Adrenal gland (tissue), 12 donors: ENCODE data around the gene PTK7. TPM values are rescaled to one million over a fixed set of nuclear protein-coding genes. Genes with fewer than 3 reads are reported as not detected.

Experiments used
- DNase-seq, 7 donors: peaks; one replicate each; pipeline ENCODE4 v3.0.0-alpha.2; 2019 to 2020
- H3K27ac ChIP-seq, 5 donors: fragments of 200-600 bp; sonication (generic) in 4 of 5; 1 replicate in 3 of 5; 2 replicates in 2 of 5; pipeline versions ENCODE4 v1.5.1 to v1.8.0; 2016 to 2020; ENCODE audit warnings: mild to moderate bottlenecking in 1 of 5
- H3K27me3 ChIP-seq: fragments of 200-600 bp; 2 replicates; pipeline ENCODE4 v1.8.0; 2021
- H3K36me3 ChIP-seq, 2 donors: fragments of 200-600 bp; replicated peaks in 1 of 2; 1 replicate in 1 of 2; 2 replicates in 1 of 2; pipeline versions ENCODE4 v1.5.1 to v1.8.0; 2018 to 2022
- H3K4me1 ChIP-seq, 2 donors: fragments of 200-600 bp; replicated peaks in 1 of 2; 1 replicate in 1 of 2; 2 replicates in 1 of 2; pipeline versions ENCODE4 v1.5.1 to v1.8.0; 2018 to 2021
- H3K4me3 ChIP-seq, 4 donors: fragments of 200-600 bp; sonication (generic) in 3 of 4; one replicate each; pipeline ENCODE4 v1.5.1; 2016 to 2018
- H3K9me3 ChIP-seq, 3 donors: fragments of 200-600 bp; sonication (generic) in 1 of 3; replicated peaks in 1 of 3; 1 replicate in 2 of 3; 2 replicates in 1 of 3; pipeline versions ENCODE4 v1.5.1 to v1.8.0; 2016 to 2021
- POLR2A ChIP-seq, 2 donors: fragments of 450-650 bp; IDR thresholded peaks; one replicate each; pipeline ENCODE4 v1.6.1; 2017; ENCODE audit warnings: antibody characterized with exemption in 2 of 2, mild to moderate bottlenecking in 2 of 2, moderate library complexity in 1 of 2
- WGBS, 4 donors: extraction: QIAGEN DNeasy Blood & Tissue Kit in 2 of 4; methylation state at CpG; one replicate each; pipeline versions ENCODE4 v1.1.5 to v1.1.7; 2013 to 2017; 5-methylcytosine and 5-hydroxymethylcytosine counted together
- intact Hi-C, 2 donors: fragments of 100-400 bp; cut with DNase I; formaldehyde crosslinking; loops; one replicate each; pipeline versions ENCODE4 v1.14.1 to v1.15.0; 2022 to 2023
- polyA plus RNA-seq, 3 donors: library from polyadenylated mRNA; stranded (reverse); fragments of 200-250 nt in 2 of 3; fragments of 350-450 nt in 1 of 3; fragmentation: Illumina TruSeq in 1 of 3; extraction: RNeasy Lipid Tissue Mini Kit (QIAGEN cat#74804) in 1 of 3; gene quantifications; one replicate each; pipeline ENCODE4 v1.2.3, GENCODE V29; 2013 to 2014
- total RNA-seq, 9 donors: library from RNA; depleted of rRNA in 4 of 9; stranded (reverse); fragments of >200 nt in 4 of 9; fragments of 120-200 nt in 1 of 9; fragmentation: NEBNext Ultra II Directional in 1 of 9; extraction: Animal tissue kit (Norgen Biotek cat#: 25700) in 1 of 9; gene quantifications; one replicate each; pipeline versions ENCODE4 v1.1.0 to v1.2.4, GENCODE V29; 2013 to 2023
- TF ChIP-seq, protein P1 (sequence below), 6 experiments: fragments of 450-650 bp in 4 of 6; fragments of 200-600 bp in 2 of 6; sonication (generic) in 1 of 6; IDR thresholded peaks; 1 replicate in 5 of 6; 2 replicates in 1 of 6; pipeline versions ENCODE4 v1.5.1 to v1.8.0; 2016 to 2021; ENCODE audit warnings: antibody characterized with exemption in 6 of 6, mild to moderate bottlenecking in 2 of 6, moderate library complexity in 1 of 6
- donor health status: healthy with polysubstance abuse.
- donor health status: Bipolar disorder and iron deficiency.
- donor health status: DM: yes; HTN: yes; CAD: no.
- donor health status: DM: no; HTN: no; CAD: no.
- donor health status: DM: no; HTN: no; CAD: no.
- donor health status: DM: yes; HTN: yes; CAD: no.

The PTK7 gene
- total and polyA plus RNA-seq, 12 donors = 2.8 to 16.7 (median 8.2) TPM

DNA sequence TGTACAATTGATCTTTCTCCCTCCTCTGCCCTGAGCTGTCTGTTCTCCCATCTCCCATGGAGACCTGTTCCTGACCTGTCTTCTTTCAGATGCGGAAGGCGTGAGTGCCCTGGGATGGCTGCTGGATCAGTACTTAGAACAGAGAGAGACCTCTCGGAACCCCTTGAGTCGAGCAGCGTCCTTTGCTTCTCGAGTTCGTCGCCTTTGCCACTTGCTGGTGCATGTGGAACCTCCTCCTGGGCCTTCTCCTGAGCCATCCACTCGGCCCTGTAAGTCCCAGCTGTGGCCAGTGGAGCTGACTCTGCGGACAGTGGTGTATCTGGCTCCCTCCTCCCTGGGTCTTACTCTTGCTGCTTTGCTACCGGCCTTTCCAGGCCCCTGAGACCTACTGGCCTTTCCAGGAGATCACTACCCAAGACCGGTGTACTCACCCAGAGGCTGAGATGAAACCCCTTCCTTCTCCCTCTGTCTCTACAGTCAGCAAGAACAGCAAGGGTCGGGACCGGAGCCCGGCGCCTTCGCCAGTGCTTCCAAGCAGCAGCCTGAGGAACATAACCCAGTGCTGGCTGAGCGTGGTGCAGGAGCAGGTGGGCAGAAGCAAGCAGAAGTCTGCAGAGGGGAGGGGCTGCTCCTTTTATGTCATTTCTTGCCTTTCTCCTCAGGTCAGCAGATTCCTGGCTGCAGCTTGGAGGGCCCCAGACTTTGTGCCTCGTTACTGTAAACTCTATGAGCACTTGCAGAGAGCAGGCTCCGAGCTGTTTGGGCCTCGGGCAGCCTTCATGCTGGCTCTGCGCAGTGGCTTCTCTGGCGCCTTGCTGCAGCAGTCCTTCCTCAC lies 128.4 kb downstream of the PTK7 start:
- no peak overlapping the region for H3K27ac ChIP-seq
- intact Hi-C loops = no loop called here
- no peaks in the 10 kb centered on the region for H3K27me3 ChIP-seq
- no peak for DNase-seq
- H3K4me3 ChIP-seq = no peak overlapping the region
- H3K36me3 ChIP-seq = peaks cover 0 to 13% of the 10 kb centered on the region in 2 donors
- WGBS, 4 donors = 93 to 94% (median 94%) methylated on average over 22 to 23 of the region's 23 CpGs
- TF ChIP-seq, protein P1, sequence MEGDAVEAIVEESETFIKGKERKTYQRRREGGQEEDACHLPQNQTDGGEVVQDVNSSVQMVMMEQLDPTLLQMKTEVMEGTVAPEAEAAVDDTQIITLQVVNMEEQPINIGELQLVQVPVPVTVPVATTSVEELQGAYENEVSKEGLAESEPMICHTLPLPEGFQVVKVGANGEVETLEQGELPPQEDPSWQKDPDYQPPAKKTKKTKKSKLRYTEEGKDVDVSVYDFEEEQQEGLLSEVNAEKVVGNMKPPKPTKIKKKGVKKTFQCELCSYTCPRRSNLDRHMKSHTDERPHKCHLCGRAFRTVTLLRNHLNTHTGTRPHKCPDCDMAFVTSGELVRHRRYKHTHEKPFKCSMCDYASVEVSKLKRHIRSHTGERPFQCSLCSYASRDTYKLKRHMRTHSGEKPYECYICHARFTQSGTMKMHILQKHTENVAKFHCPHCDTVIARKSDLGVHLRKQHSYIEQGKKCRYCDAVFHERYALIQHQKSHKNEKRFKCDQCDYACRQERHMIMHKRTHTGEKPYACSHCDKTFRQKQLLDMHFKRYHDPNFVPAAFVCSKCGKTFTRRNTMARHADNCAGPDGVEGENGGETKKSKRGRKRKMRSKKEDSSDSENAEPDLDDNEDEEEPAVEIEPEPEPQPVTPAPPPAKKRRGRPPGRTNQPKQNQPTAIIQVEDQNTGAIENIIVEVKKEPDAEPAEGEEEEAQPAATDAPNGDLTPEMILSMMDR (IDR thresholded peaks at IDR 0.05) = no peak
- no peak for TF ChIP-seq POLR2A (IDR thresholded peaks at IDR 0.05)
- H3K9me3 ChIP-seq = no peaks in the 10 kb centered on the region
- no peaks in the 10 kb centered on the region for H3K4me1 ChIP-seq

DNA sequence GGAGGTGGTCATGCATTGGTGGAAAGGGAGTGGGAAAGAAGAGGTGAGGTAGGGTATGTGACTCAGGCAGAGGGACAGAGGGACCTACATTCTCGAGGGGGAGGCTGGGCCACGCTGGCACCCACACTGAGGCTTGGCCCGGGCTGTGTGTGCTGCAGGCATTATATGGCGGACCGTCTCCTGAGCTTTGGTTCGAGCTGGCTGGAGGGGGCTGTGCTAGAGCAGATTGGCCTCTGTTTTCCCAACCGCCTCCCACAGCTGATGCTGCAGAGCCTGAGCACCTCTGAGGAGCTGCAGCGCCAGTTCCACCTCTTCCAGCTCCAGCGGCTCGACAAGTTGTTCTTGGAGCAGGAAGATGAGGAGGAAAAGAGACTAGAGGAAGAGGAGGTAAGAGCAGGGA lies 129.7 kb downstream of the PTK7 start:
- intact Hi-C loops = no loop called here
- Histone ChIP-seq H3K27ac (no peak overlapping the region), H3K36me3 (peaks cover 0 to 8% of the 10 kb centered on the region in 2 donors), H3K4me1 (no peaks in the 10 kb centered on the region), H3K4me3 (no peak overlapping the region), H3K9me3 (no peaks in the 10 kb centered on the region), H3K27me3 (no peaks in the 10 kb centered on the region)
- no peak for DNase-seq
- WGBS, 4 donors = 94 to 98% (median 97%) methylated on average over 10 of the region's 10 CpGs
- TF ChIP-seq, protein P1 (IDR thresholded peaks at IDR 0.05) = no peak
- no peak for TF ChIP-seq POLR2A (IDR thresholded peaks at IDR 0.05)

DNA sequence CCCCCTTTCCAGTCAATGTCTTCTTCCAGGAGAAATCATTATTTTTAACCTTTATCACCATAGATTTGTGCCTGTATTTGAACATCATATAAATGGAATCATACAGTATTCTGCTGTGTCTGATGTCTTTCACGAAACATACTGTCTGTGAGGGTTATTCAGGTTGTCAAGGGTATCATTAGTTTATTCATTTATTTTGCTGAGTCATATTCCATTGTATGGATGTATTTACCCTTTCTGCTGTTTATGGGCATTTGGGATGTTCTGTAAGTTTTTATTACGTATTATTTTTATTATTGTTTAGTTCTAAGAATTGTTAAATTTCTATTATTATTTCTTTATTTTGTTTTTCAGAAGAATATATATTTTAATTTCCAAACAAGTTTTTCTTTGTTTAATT lies 131.2 kb downstream of the PTK7 start:
- Histone ChIP-seq H3K36me3 (peaks cover 0 to 8% of the 10 kb centered on the region in 2 donors), H3K27ac (no peak overlapping the region), H3K9me3 (no peaks in the 10 kb centered on the region), H3K4me3 (no peak overlapping the region), H3K4me1 (no peaks in the 10 kb centered on the region), H3K27me3 (no peaks in the 10 kb centered on the region)
- TF ChIP-seq POLR2A (IDR thresholded peaks at IDR 0.05) = no peak
- TF ChIP-seq, protein P1 (IDR thresholded peaks at IDR 0.05) = no peak
- no peak for DNase-seq
- intact Hi-C loops = no loop called here
- WGBS, 4 donors = 84 to 98% (median 92%) methylated on average over 2 of the region's 2 CpGs

Other genes starting within 250 kb of the PTK7 start
- gene RPL7L1, start 196.7 kb upstream of the PTK7 start, total RNA-seq = 100 to 1,000 TPM in 3 of 9 donors, 10 to 100 TPM in 6; 90.2 to 130 (median 94.9) TPM
- gene RPL7L1, start 196.7 kb upstream of the PTK7 start, polyA plus RNA-seq = 100 to 1,000 TPM in 1 of 3 donors, 10 to 100 TPM in 2; 33.3 to 106 (median 47.2) TPM
- under 1 TPM in 2 of 9 donors, not detected in 7; 0.22 to 0.34 TPM for gene PTCRA, start 160.3 kb upstream of the PTK7 start, total RNA-seq
- not detected for gene PTCRA, start 160.3 kb upstream of the PTK7 start, polyA plus RNA-seq
- 10 to 100 TPM; 21.1 to 59.7 (median 38.5) TPM for gene CNPY3, start 146.8 kb upstream of the PTK7 start, total RNA-seq
- 10 to 100 TPM; 22.4 to 53.5 (median 48.2) TPM for gene CNPY3, start 146.8 kb upstream of the PTK7 start, polyA plus RNA-seq
- under 1 TPM in 5 of 9 donors, not detected in 4; 0.28 to 0.65 (median 0.52) TPM for gene GNMT, start 115.6 kb upstream of the PTK7 start, total RNA-seq
- 1 to 10 TPM in 2 of 3 donors, under 1 TPM in 1; 0.29 to 4.4 (median 1.1) TPM for gene GNMT, start 115.6 kb upstream of the PTK7 start, polyA plus RNA-seq
- 10 to 100 TPM; 21.0 to 63.9 (median 34.3) TPM for gene PEX6, start 97.1 kb upstream of the PTK7 start, total RNA-seq
- gene PEX6, start 97.1 kb upstream of the PTK7 start, polyA plus RNA-seq = 10 to 100 TPM in 2 of 3 donors, 1 to 10 TPM in 1; 7.4 to 41.7 (median 22.7) TPM
- 10 to 100 TPM; 24.2 to 97.8 (median 32.5) TPM for gene PPP2R5D, start 91.7 kb upstream of the PTK7 start, total RNA-seq
- 10 to 100 TPM; 29.7 to 38.9 (median 37.9) TPM for gene PPP2R5D, start 91.7 kb upstream of the PTK7 start, polyA plus RNA-seq
- gene MEA1, start 62.4 kb upstream of the PTK7 start, total RNA-seq = 100 to 1,000 TPM in 2 of 9 donors, 10 to 100 TPM in 7; 54.6 to 109 (median 69.8) TPM
- gene MEA1, start 62.4 kb upstream of the PTK7 start, polyA plus RNA-seq = 100 to 1,000 TPM in 2 of 3 donors, 10 to 100 TPM in 1; 81.1 to 142 (median 135) TPM
- gene KLHDC3, start 62.1 kb upstream of the PTK7 start, total RNA-seq = 100 to 1,000 TPM in 7 of 9 donors, 10 to 100 TPM in 2; 72.3 to 139 (median 107) TPM
- gene KLHDC3, start 62.1 kb upstream of the PTK7 start, polyA plus RNA-seq = 100 to 1,000 TPM in 2 of 3 donors, 10 to 100 TPM in 1; 51.2 to 144 (median 112) TPM
- gene RRP36, start 54.7 kb upstream of the PTK7 start, total RNA-seq = 100 to 1,000 TPM in 1 of 9 donors, 10 to 100 TPM in 8; 37.9 to 109 (median 53.7) TPM
- 10 to 100 TPM; 29.6 to 98.2 (median 32.1) TPM for gene RRP36, start 54.7 kb upstream of the PTK7 start, polyA plus RNA-seq
- gene CUL7, start 22.5 kb upstream of the PTK7 start, total RNA-seq = 10 to 100 TPM; 17.9 to 52.5 (median 35.5) TPM
- 10 to 100 TPM; 12.0 to 30.6 (median 19.3) TPM for gene CUL7, start 22.5 kb upstream of the PTK7 start, polyA plus RNA-seq
- gene MRPL2, start 16.9 kb upstream of the PTK7 start, total RNA-seq = 100 to 1,000 TPM in 1 of 9 donors, 10 to 100 TPM in 8; 16.7 to 118 (median 74.6) TPM
- 100 to 1,000 TPM in 2 of 3 donors, 10 to 100 TPM in 1; 65.9 to 143 (median 124) TPM for gene MRPL2, start 16.9 kb upstream of the PTK7 start, polyA plus RNA-seq
- gene KLC4, start 16.7 kb upstream of the PTK7 start, total RNA-seq = 10 to 100 TPM; 16.1 to 51.9 (median 33.3) TPM
- gene KLC4, start 16.7 kb upstream of the PTK7 start, polyA plus RNA-seq = 10 to 100 TPM; 14.2 to 84.9 (median 47.1) TPM
- 10 to 100 TPM in 8 of 9 donors, 1 to 10 TPM in 1; 7.3 to 30.9 (median 23.8) TPM for gene SRF, start 95.0 kb downstream of the PTK7 start, total RNA-seq
- 10 to 100 TPM; 12.6 to 23.3 (median 22.4) TPM for gene SRF, start 95.0 kb downstream of the PTK7 start, polyA plus RNA-seq
- gene CUL9, start 105.9 kb downstream of the PTK7 start, total RNA-seq = 10 to 100 TPM; 23.3 to 49.3 (median 30.0) TPM
- 100 to 1,000 TPM in 1 of 3 donors, 10 to 100 TPM in 2; 13.3 to 195 (median 97.5) TPM for gene CUL9, start 105.9 kb downstream of the PTK7 start, polyA plus RNA-seq
- gene DNPH1, start 153.2 kb downstream of the PTK7 start, total RNA-seq = 100 to 1,000 TPM in 6 of 9 donors, 10 to 100 TPM in 3; 57.2 to 229 (median 133) TPM
- gene DNPH1, start 153.2 kb downstream of the PTK7 start, polyA plus RNA-seq = 100 to 1,000 TPM in 1 of 3 donors, 10 to 100 TPM in 2; 33.7 to 143 (median 95.1) TPM
- gene TTBK1, start 167.2 kb downstream of the PTK7 start, total RNA-seq = 1 to 10 TPM in 3 of 9 donors, under 1 TPM in 6; 0.17 to 1.8 (median 0.44) TPM
- 1 to 10 TPM in 1 of 3 donors, under 1 TPM in 2; 0.81 to 5.4 (median 0.95) TPM for gene TTBK1, start 167.2 kb downstream of the PTK7 start, polyA plus RNA-seq
- gene SLC22A7, start 221.9 kb downstream of the PTK7 start, total RNA-seq = under 1 TPM in 1 of 9 donors, not detected in 8; 0.14 TPM
- gene SLC22A7, start 221.9 kb downstream of the PTK7 start, polyA plus RNA-seq = not detected
- gene CRIP3, start 232.5 kb downstream of the PTK7 start, total RNA-seq = 1 to 10 TPM in 3 of 9 donors, not detected in 6; 1.2 to 1.5 (median 1.5) TPM
- gene CRIP3, start 232.5 kb downstream of the PTK7 start, polyA plus RNA-seq = 1 to 10 TPM in 2 of 3 donors, under 1 TPM in 1; 0.44 to 8.9 (median 2.5) TPM